BE2C (cell line): Measurements from ENCODE around the gene ME1.

Experiments
- DNase-seq: peaks from one replicate; pipeline ENCODE4 v3.0.0-alpha.2; 2020
- H3K27me3 ChIP-seq: fragments of 250-450 bp; sonication (Bioruptor Pico); 2 replicates; pipeline ENCODE4 v1.5.1; 2020; ENCODE audit warnings: mild to moderate bottlenecking
- H3K36me3 ChIP-seq: fragments of 250-450 bp; sonication (Bioruptor Pico); 2 replicates; pipeline ENCODE4 v1.5.1; 2020; ENCODE audit warnings: mild to moderate bottlenecking
- H3K4me1 ChIP-seq: fragments of 250-450 bp; sonication (Bioruptor Pico); 2 replicates; pipeline ENCODE4 v1.5.1; 2020
- H3K4me3 ChIP-seq: 2 replicates; pipeline ENCODE4 v1.5.1; 2011; ENCODE audit warnings: low read depth, low read length
- H3K9me3 ChIP-seq: fragments of 250-450 bp; sonication (Bioruptor Pico); 2 replicates; pipeline ENCODE4 v1.5.1; 2020
- CTCF ChIP-seq: IDR thresholded peaks from 2 replicates; pipeline ENCODE4 v1.5.1; 2012; ENCODE audit warnings: mild to moderate bottlenecking, low read depth, low read length

The ME1 gene

GRCh38 chr6:83470587-83470986 lies 39.7 kb upstream of the ME1 start:
- Histone ChIP-seq H3K4me1 (no peaks in the 10 kb centered on the region), H3K27me3 (no peaks in the 10 kb centered on the region), H3K36me3 (no peaks in the 10 kb centered on the region), H3K9me3 (no peaks in the 10 kb centered on the region), H3K4me3 (no peak overlapping the region)
- DNase-seq, result no peak
- TF ChIP-seq CTCF, result no peak

- no peak overlapping the region for H3K4me3 ChIP-seq
- H3K9me3 ChIP-seq, result no peaks in the 10 kb centered on the region
- TF ChIP-seq CTCF, result no peak
- no peaks in the 10 kb centered on the region for H3K27me3 ChIP-seq
- H3K4me1 ChIP-seq, result no peaks in the 10 kb centered on the region
- DNase-seq, result no peak
- no peaks in the 10 kb centered on the region for H3K36me3 ChIP-seq
These were observed 39.1 kb upstream of the ME1 start for GRCh38 chr6:83470001-83470400.

- no peaks in the 10 kb centered on the region for H3K27me3 ChIP-seq
- DNase-seq, result no peak
- H3K4me3 ChIP-seq, result no peak overlapping the region
- no peak for TF ChIP-seq CTCF
- H3K9me3 ChIP-seq, result no peaks in the 10 kb centered on the region
- H3K36me3 ChIP-seq, result no peaks in the 10 kb centered on the region
- H3K4me1 ChIP-seq, result no peaks in the 10 kb centered on the region
These were observed 36.8 kb upstream of the ME1 start for GRCh38 chr6:83467620-83468036.

GRCh38 chr6:83466328-83466727 lies 35.5 kb upstream of the ME1 start:
- TF ChIP-seq CTCF, result no peak
- Histone ChIP-seq H3K4me3 (no peak overlapping the region), H3K27me3 (no peaks in the 10 kb centered on the region), H3K36me3 (no peaks in the 10 kb centered on the region), H3K4me1 (no peaks in the 10 kb centered on the region), H3K9me3 (no peaks in the 10 kb centered on the region)
- DNase-seq, result no peak

GRCh38 chr6:83464381-83465140 lies 33.7 kb upstream of the ME1 start:
- no peaks in the 10 kb centered on the region for H3K36me3 ChIP-seq
- no peak for DNase-seq
- no peaks in the 10 kb centered on the region for H3K9me3 ChIP-seq
- no peak for TF ChIP-seq CTCF
- H3K4me1 ChIP-seq, result no peaks in the 10 kb centered on the region
- no peak overlapping the region for H3K4me3 ChIP-seq
- no peaks in the 10 kb centered on the region for H3K27me3 ChIP-seq

GRCh38 chr6:83463886-83464285 lies 33.0 kb upstream of the ME1 start:
- DNase-seq, result no peak
- no peaks in the 10 kb centered on the region for H3K9me3 ChIP-seq
- no peaks in the 10 kb centered on the region for H3K27me3 ChIP-seq
- no peaks in the 10 kb centered on the region for H3K36me3 ChIP-seq
- TF ChIP-seq CTCF, result no peak
- no peak overlapping the region for H3K4me3 ChIP-seq
- H3K4me1 ChIP-seq, result no peaks in the 10 kb centered on the region
